Stimulated activated CD8-positive, alpha-beta memory T cell treated with anti-CD3 and anti-CD28 coated beads, Interleukin-15, amount 100 ng/mL, for 1 hour (primary cell): ENCODE results near the gene ABL2.

Experiments used
- DNase-seq: peaks from one replicate; pipeline ENCODE4 v3.0.0-alpha.2; 2020; ENCODE audit warnings: low read depth

The ABL2 gene

DNA sequence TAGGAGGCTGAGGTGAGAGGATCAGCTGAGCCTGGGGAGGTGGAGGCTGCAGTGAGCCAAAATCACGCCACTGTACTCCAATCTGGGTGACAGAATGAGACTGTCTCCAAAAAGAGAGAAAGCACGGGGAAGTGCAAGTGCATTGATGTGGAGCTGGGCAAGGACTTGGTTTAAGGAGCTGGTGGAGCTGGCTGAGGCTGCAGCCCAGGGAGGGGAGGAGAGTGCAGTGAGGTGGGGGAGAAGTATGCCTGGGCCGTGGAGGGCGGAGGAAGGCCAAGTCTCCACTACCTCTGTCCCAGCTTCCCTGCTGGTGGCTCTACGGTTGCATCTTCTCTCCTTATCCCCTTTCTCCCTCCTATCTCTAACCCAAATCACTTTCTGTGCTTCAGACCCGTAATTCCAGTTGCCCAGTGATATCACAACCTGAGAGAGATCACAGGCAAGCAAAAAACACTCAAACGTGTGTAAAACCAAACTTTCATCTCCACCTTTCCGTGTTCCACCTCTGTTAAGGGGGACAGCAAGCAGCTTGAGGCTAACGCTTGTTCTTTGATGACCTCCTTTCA, 136.5 kb downstream of the ABL2 start:
- DNase-seq = no peak

DNA sequence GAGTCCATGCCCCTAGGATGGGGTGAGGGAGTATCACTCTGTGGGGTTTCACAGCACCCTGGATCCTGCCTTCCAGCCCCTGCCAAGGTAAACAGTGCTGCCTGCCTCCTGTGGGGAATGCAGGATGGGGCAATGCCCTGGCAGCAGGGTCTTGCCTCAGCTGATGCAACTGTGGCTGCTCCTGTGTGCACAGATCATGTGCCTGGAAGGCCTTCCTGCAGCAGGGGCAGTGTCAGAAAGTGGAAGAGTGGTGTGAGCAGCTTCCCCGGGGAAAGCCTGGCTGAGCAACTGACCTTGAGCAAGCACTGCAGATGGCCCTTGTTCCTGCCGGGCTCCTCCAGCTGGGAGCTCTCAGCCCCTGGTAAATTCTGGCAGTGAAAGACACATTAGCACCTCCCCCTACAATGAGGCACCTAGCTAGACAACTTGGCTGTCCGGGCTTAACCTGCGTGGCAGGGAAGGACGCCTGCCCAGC, 137.7 kb downstream of the ABL2 start:
- DNase-seq = no peak

DNA sequence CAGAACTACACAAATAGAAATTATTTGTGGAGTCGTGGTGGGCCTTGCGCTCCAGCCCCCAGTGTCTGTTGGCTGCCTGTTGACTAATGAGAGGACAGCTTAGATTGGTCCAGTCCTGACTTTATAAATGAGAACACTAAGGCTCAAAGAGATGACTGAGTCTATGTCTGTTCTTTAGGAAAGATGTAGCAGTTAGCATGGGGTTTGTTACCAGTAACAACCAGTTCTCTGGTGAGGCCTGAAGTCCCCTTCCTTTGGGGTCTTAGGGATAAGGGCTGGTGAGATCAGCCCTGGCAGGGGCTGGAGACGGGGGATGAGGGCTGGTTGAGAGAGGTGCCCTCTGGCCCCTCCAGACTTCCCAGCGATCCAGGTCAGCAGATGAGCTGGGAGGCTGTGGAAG, 138.6 kb downstream of the ABL2 start:
- DNase-seq = no peak

DNA sequence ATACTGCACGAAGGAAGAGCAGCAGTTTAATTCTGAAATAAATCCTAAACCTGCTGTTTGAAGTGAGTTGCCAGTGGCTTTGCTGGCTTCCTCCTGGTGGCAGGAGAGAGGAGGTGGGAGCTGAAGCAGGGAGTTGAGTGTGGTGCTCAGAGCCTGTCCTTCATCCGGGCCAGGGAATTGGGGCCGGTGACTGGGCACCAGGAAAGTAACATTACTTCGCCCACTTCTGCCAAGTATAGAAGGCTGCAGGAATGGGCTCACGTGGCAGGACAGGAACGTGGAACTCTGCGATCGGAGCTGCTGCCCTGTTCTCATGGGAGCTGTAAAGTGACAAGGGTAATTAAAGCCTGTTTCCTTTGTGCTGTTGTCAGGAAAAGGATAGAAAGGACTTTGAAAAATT, 139.0 kb downstream of the ABL2 start:
- DNase-seq = no peak

DNA sequence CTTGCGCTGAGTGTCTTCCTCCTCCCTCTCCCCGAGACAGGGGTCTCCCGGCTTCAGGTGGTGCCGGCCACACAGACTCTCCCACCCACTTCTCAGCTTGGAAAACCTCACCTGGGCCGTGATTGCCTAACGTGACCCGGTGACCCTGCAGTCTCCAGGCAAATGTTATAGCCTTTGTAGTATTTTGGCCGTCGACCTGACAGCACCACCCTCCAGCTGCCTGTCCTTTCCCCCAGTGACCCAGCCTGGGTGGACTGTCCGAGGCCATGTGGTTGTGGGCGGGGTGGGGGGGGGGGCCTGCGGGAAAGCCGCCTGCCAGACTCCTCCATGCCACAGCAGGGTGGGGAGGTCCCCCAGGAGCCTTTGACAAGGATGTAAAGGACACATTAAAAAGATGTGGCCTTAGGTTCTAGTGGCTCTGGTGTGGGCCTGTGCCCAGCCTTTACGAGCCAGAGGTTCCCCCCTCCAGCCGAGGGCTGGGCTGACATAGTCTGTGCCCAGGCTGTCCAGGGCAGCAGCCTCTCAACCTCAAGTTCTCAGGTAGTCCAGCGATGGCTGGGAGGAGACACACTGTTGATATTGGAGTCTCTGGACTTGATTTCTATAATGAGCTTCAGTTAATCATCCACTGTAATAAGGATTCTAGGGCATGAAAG, 139.5 kb downstream of the ABL2 start:
- no peak for DNase-seq

DNA sequence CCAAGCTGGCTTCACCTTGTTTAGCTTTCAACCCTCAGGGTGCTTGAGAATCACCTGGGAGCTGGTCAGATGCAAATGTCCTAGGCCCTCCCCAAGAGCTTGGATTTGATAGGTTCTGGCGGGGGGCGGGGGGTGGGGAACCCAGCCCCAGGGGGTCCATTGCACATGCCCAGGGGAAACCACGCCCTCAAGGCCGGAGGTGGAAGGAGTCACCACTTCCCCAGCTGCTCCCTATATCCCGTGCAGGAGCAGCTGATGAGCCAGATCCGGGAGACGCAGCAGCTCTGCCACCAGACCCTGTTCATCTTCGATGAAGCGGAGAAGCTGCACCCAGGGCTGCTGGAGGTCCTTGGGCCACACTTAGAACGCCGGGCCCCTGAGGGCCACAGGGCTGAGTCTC, 141.8 kb downstream of the ABL2 start:
- DNase-seq = no peak

DNA sequence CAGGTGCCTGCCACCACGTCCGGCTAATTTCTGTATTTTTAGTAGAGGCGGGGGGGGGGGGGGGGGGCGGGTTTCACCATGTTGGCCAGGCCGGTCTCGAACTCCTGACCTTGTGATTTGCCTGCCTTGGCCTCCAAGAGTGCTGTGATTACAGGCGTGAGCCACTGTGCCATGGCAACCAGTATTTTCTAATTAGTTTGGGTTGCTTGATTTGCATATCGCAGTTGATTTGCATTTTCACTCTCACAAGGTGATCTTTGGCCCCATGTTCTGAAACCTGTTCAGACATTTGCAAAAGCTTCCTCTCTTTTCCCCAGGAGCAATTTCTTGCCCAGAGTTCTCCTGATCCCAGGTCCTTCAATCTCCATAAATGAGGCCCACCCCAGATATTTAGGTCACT, 145.9 kb downstream of the ABL2 start:
- no peak for DNase-seq

DNA sequence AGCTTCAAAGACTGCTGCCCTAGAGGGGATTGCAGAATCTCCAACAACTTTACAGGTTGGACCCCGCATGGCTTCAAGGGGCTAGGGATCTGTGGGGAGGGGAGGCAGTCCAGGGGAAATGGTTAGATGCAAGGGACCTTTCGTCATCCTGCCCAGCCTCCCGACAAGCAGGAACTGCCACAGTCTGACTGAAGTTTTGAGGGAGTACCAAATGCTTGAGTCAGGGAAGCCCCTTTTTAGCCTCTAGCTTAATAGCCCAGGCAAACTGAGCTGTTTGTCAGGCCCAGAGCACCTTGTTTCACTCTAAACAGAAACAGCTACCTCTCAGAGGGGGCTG, 146.5 kb downstream of the ABL2 start:
- no peak for DNase-seq

DNA sequence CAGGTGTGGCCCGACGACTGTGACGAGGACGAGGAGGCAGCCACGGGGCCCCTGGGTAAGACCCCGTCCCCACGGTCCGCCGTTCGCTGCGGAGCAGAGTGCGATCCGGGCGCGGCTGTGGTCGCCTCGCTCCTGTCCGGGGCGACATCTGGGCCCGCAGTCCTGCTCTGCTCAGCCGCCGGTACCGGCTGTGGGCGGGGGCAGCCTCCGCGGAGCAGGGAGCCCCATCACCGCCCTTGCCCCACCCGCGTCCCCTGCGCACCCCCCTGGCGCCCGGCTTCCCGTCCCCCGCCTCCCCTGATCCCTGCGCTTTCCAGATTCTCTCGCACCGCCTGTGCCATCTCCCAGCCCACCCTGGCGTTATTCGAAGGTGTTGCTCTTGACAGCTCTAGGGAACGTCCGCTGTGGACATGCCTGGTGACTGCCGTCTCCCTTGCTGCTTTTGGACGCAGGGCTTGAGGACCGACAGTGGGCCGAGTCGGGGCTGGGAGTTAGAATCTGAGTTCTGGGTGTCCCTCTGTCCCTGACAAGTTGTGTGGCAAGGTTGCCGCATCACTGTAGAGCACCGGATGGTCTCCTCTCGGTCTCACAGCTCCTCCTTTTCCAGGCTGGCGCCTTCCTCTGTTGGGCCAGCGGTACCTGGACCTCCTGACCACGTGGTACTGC, 147.0 kb downstream of the ABL2 start:
- no peak for DNase-seq

DNA sequence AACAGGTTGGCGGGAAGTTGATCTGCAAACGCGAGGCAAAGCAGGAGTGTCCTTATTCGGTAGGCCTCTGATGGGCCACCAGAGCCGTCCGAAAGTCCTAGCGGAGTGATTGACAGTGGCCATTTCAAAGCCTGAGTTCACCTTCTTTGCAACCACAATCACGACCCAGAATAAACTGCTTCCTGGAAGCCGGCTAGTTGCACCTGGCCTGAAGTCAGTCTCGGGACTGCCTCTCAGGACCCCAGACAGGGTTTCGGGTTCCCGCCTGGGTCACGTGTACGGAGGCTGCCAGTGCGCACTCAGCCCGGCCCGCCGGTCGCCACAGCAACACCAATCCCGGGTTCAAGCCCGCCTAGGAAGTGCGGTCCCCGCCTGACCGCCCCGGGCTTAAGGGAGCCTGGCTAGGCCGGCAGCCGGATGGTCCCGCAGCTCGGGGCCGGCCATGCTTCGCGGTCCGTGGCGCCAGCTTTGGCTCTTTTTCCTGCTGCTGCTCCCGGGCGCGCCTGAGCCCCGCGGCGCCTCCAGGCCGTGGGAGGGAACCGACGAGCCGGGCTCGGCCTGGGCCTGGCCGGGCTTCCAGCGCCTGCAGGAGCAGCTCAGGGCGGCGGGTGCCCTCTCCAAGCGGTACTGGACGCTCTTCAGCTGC, 147.7 kb downstream of the ABL2 start, which contains the start of gene TOR3A:
TSS of gene TOR3A (plus strand) at position 384 of the 646 bp plus-strand sequence. CDS start at position 443, 59 bp downstream.
- DNase-seq = peak; percentile 52

DNA sequence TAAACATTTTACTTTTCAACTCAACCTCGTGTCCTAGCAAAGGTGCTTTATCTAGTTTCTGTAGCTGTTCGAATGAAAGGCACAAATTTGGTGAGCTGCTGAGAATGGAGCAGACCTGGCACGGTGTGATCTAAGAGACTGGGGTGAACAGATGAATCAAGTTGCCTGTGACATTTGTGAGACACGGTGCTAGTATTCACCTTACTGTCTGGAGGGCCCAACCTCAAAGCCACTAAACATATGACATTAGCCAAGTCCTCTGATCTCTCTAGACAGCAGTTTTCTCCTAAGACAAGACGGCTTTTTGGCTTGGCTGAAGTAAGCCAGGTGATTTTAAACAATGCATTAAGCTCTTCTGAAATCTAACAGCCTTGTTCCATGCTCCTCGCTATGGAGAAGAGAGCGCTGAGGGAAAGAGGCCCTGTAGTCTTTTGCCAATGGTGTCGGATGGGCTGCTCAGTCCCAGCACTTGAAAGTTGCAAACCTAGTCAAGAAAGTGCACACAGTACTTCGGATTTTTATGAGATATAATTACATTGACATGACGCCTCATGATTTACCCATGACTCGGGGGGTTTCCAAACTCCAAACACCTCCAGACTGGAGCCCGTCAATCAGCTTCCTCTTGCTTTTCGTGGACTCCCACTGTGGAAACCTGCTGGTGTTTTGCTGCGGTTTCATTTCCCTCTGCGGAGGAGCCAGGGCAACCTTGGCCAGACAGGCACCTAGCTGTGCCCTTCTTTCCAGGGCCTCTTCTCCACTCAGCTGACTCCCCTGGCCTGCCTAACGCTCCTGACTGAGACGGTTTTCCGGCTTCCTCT, 148.4 kb downstream of the ABL2 start:
- no peak for DNase-seq

DNA sequence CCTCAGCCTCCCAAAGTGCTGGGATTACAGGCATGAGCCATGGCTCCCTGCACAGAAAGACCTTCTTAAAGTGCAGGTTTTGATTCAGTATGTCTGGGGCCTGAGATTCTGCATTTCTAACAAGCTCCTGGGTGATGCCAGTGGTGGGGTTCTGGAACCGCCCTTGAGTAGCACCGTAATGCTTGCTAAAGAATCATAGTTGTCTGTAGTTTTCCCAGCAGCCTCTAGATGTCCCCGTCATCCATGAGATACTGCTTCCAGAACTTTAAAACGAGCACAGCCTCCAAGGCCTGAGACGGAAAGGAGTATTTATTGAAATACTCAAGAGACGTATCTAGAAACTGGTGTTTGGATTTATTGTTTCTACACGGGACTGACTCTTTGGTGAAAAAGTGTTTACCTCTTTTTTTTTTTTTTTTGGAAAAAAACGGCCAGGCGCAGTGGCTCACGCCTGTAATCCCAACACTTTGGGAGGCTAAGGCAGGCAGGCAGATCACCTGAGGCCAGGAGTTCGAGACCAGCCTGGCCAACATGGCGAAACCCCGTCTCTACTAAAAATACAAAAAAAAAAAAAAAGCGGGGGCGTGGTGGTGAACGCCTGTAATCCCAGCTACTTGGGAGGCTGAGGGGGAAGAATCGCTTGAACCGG, 150.2 kb downstream of the ABL2 start:
- DNase-seq = no peak

DNA sequence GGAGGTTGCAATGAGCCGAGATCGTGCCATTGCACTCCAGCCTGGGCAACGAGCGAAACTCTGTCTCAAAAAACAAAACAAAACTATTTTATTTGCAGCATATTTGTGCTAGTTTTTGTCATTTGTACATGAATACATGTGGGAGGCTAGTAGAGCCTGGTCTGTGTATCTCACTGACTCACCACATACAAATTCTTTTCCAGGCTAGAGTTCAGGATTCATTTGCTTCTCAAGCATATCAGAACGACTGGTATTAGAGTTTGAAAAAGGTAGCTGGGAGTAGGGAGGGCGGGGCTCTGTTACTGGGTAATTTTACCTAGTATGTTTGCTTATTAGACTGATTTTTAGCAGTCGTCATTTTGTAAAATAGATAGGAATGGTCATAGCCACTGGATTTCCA, 152.1 kb downstream of the ABL2 start:
- DNase-seq = no peak

DNA sequence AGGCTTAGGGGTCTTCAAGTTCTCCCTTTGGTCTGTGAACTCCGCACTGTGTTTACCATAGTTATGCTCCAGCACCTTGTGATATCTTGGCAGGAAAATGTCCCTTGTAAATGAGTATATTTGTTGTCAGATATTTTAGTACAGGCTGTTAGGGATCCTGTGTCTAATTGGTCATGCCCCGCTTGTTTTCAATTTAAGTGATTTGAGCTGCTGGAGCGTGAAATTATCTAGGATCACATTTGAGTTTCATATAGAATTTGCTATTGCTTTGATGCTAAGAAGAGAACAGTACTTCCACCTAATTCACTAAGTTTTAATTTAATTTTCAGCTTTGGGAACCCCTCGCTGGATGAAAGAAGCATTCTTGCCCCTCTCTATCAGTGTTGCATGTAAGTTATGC, 163.0 kb downstream of the ABL2 start:
- DNase-seq = no peak

DNA sequence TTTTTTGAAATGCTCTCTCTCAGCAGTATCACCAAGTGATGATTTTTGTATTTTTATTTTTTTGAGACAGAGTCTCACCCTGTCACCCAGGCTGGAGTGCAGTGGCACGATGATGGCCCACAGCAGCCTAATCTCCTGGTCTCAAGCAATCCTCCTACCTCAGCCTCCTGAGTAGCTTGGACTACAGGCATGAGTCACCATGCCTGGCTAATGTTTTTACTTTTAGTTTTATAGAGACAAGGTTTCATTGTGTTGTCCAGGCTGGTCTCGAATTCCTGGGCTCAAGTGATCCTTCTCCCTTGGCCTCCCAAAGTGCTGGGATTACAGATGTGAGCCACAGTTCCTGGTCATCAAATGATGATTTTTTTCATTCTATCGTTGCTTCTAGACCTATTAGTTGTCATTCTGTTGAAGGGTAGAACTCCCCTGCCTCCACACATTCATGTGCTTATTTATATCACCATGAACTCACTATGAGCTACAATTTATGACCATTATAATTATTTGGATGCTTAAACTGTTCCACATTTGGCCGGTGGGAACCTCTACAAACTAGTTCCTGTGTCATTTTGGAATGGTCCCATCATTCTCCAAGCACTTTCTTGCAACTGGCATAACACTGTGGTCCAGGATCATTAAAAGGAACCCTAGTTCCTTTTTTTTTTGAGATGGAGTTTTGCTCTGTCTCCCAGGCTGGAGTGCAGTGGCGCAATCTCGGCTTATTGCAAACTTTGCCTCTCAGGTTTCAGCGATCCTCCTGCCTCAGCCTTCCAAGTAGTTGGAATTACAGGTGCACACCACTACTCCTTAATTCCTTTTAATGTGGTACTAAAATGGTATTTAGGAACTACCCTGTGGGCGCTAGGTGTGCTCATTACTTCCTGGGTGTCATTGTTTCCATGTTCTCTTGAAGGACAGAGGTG, 167.9 kb downstream of the ABL2 start:
- DNase-seq = no peak

DNA sequence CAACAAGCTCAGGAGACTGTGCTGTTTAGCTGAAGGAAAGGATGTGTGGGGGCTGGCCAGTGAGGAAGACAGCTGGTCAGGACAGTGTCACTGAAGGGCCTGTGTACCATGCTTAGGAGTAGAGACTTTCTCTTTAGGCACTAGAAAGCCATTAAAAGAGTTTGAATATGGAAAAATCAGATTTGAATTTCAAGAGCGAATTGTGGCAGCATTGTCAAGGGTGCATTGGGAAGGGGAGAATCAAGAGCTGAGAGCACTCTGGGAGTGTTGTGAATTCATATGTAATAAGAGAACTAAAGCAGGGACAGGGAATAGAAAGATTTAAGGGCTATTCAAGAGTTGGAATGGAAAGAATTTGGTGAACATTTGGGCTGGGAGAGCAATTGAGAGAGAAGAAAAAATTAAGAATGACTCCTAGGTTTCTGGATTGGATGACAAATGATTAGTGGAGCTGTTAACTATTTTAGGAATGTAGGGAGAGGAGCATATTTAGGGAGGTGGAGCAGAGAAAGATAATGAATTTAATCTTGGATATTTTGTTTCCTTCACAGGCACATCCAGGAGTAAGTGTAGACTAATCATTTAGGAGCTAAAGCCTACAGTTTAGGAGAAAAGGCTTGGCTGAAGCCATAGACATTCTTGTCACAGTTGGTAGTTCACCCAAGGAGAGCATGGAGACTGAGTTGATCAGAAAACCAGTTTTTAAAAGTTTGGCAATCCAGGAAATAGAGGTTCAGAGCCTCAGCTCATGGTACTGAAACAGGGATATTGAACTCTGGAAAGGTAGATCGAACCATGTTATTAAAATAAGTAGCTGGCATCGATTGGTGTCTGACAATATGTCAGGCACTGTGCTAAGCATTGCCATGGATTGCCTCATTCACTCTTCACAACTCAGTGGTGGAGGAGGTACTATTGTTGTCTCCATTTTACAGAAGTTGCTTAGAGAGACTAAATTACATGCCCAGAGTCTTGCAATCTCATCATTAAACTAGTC, 170.7 kb downstream of the ABL2 start:
- DNase-seq = no peak

DNA sequence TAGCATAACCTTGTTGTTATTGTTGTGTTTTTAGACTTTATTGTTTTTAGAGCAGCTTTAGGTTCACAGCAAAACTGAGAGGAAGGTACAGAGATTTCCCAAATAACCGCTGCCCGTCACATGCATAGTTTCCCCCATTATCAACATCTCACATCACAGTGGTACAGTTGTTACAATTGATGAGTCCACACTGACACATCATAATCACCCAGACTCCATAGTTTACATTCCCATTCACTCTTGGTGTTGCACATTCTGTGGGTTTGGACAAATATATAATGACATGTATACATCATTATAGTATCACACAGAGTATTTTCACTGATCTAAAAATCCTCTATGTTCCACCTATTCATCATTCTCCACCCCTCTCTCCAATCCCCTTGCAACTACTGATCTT, 173.5 kb downstream of the ABL2 start:
- DNase-seq = no peak

DNA sequence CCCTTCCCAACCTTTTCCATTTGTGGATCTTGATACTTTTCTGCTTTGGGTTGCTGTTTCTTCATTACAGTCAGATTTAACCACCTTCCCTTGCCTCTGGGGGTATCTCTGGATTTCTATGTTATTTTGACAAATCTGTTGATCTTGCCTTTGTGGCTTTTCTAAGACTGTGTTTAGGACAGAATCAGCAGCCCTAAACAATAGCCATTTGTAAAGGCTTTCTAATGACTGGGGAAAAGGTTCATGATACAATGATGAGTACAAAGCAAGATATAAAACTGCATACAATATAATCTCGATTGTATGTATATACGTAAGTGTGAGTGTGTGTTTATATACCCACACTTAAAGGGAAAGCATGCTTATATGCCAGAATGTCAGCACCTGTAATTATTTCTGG, 176.0 kb downstream of the ABL2 start:
- no peak for DNase-seq

DNA sequence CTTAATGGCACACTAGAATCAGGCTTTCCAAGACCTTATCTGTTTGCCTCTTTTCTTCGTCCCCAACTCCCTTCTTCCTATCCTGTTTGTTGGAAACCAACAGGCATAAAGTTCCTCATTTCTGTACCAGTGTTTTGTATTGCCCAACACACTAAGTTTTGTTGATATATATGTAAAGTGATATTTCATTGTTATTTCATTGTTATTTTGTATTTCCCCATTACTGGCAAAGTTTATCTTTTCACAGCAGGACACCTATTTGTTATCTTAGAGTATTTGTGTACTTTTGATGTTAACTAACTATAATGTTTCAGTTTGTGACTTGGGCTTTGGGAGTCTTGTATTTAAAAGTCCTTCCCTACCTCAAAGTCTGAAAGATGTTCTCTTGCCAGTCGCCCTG, 176.7 kb downstream of the ABL2 start:
- DNase-seq = no peak
